GM12891 (cell line): Measurements from ENCODE around the gene NEDD8.

ENCODE experiments used
- POLR2AphosphoS5 ChIP-seq: IDR thresholded peaks from 2 replicates; pipeline ENCODE4 v1.6.1; 2011; ENCODE audit warnings: low read depth, low read length, control low read depth
- SPI1 ChIP-seq: IDR thresholded peaks from 2 replicates; pipeline ENCODE4 v1.6.1; 2011; ENCODE audit warnings: low read depth, low read length, control low read depth

DNA sequence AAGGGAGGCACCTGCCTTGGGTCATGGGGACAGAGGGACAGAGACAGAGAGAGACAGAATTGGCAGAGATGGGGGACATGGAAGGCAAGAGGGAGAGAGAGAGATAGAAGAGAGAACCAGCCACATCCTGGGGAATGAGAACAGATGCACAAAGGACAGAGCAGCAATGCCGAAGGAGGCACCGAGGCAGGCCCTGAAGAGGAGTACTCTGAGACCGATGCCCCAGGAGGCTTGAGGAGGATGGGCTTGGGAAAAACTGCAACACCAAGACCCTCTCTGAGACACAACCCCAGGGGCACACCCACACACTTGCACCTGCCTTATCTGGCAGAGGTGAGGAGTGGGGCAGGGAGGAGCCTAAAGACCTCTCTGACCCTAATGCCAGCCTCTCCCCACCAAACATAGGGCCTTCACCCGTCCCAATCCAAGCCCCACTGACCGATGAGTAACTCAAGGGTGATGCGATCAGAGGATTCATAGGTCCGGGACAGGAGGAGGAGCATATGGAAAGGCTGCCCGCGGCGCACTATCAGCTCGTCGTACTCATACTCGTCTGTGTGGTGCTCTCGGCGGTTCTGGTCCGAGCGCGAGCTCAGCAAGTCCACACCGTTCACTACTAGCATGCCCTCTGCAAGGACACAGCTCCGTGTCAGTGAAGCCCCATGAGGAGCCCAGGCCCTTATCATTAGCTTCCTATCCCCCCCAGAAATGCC, 29.2 kb upstream of the NEDD8 start:
- TF ChIP-seq POLR2AphosphoS5 (no peak), SPI1 (no peak)
